Astrocyte of the spinal cord (primary cell): ENCODE data around the gene TP53.

ENCODE experiments used
- DNase-seq: peaks from one replicate; pipeline ENCODE4 v3.0.0; 2011; ENCODE audit warnings: low read depth, low spot score
- H3K4me3 ChIP-seq: 2 replicates; pipeline ENCODE4 v1.5.1; 2011; ENCODE audit warnings: low read depth, mild to moderate bottlenecking, low read length, moderate library complexity
- in situ Hi-C: cut with HindIII; loops from 2 replicates; pipeline ENCODE4 v1.10.0; 2017; ENCODE audit warnings: low sequenced_read_pairs
- TF ChIP-seq, protein P1 (sequence below): IDR thresholded peaks from 2 replicates; pipeline ENCODE4 v1.5.1; 2012; ENCODE audit warnings: low read depth, mild to moderate bottlenecking, low read length, inconsistent platforms

Gene TP53

DNA sequence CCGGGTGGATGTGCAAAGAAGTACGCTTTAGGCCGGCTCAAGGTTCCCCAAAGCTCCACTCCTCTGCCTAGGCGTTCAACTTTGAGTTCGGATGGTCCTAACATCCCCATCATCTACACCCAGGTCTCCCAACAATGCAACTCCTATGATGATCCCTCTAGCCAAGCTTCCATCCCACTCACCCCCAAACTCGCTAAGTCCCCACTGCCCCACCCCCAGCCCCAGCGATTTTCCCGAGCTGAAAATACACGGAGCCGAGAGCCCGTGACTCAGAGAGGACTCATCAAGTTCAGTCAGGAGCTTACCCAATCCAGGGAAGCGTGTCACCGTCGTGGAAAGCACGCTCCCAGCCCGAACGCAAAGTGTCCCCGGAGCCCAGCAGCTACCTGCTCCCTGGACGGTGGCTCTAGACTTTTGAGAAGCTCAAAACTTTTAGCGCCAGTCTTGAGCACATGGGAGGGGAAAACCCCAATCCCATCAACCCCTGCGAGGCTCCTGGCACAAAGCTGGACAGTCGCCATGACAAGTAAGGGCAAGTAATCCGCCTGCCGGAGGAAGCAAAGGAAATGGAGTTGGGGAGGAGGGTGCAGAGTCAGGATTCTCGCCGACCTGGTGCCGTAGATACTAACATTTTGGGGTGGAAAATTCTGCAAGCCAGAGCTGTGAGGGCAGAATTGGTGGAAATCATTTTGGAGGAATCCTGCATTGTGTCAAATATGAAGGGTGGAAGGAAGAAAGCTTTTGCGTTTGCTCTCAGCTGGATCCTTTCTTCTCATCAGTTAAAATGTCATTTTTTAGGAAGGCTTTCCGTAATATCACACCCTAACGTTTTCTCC, at the start of gene TP53:
TP53 (minus strand) TSS at position 419 of the 836 bp plus-strand sequence. CDS start 10,896 bp downstream, outside the sequence.
- TF ChIP-seq, protein P1, sequence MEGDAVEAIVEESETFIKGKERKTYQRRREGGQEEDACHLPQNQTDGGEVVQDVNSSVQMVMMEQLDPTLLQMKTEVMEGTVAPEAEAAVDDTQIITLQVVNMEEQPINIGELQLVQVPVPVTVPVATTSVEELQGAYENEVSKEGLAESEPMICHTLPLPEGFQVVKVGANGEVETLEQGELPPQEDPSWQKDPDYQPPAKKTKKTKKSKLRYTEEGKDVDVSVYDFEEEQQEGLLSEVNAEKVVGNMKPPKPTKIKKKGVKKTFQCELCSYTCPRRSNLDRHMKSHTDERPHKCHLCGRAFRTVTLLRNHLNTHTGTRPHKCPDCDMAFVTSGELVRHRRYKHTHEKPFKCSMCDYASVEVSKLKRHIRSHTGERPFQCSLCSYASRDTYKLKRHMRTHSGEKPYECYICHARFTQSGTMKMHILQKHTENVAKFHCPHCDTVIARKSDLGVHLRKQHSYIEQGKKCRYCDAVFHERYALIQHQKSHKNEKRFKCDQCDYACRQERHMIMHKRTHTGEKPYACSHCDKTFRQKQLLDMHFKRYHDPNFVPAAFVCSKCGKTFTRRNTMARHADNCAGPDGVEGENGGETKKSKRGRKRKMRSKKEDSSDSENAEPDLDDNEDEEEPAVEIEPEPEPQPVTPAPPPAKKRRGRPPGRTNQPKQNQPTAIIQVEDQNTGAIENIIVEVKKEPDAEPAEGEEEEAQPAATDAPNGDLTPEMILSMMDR: no peak
- peak within 1 kb of the TSS; percentile 82 for H3K4me3 ChIP-seq
- DNase-seq: peak; percentile 93
- in situ Hi-C loops: no loop called here

DNA sequence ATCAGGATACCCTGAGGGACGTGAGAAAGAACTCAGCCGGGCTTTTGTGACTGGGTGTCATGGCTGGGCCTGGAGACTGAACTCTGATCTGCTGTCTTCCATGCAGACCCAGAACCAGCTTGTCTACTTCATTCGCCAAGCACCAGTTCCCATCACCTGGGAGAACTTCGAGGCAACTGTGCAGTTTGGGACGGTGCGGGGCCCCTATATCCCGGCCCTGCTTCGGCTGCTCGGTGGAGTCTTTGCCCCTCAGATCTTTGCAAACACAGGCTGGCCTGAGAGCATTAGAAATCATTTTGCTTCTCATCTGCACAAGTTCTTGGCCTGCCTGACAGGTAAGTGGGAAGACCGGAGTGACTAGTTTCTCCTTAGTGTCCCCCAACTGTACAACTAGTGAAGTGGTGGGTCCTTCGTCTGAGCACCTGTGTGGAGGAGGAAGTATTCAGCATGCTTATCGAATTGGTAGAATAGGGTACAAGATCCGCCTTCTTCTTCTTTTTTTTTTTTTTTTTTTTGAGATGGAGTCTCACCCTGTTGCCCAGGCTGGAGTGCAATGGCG, 45.8 kb upstream of the TP53 start:
- no peak overlapping the region for H3K4me3 ChIP-seq
- TF ChIP-seq, protein P1: no peak
- in situ Hi-C loops: no loop called here
- DNase-seq: no peak

DNA sequence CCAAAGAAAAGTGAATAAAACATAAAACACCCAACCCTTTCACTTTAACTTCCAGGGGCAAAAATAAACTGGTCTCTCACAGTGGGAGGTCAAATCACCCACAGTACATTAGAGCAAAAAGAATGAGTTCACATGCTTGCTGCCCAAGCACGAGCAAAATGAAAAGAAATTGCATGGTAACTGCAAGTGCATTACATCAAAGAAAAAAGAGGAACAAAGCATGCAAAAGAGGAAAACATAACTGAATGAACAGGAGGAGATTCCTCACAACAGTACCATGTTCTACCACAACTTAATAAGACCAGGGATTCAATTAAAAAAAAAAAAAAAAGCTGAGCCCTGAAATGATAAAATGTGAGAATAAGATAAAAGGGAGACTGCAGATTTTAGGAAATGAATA, 42.5 kb upstream of the TP53 start:
- in situ Hi-C loops: no loop called here
- no peak overlapping the region for H3K4me3 ChIP-seq
- no peak for DNase-seq
- TF ChIP-seq, protein P1: no peak

DNA sequence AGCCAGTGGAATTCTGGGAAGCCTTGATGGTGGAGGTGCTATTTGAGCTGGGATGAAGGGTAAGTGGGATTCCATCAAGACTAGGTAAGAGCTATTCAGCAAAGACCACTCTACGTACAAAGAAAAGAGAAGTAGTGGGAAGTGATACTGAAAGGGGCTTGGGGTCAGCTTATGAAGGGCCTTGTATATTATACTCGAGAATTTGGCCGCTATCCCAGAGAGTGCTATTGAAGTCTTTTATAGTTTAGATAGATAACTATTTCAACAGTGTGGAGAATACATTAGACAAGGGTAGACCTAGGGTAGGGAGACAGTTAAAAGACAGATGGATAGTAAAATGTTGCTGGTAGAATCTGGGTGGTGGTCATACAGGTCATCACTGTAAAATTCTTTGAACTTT, 40.6 kb upstream of the TP53 start:
- TF ChIP-seq, protein P1: no peak
- no peak for DNase-seq
- in situ Hi-C loops: no loop called here
- H3K4me3 ChIP-seq: no peak overlapping the region

DNA sequence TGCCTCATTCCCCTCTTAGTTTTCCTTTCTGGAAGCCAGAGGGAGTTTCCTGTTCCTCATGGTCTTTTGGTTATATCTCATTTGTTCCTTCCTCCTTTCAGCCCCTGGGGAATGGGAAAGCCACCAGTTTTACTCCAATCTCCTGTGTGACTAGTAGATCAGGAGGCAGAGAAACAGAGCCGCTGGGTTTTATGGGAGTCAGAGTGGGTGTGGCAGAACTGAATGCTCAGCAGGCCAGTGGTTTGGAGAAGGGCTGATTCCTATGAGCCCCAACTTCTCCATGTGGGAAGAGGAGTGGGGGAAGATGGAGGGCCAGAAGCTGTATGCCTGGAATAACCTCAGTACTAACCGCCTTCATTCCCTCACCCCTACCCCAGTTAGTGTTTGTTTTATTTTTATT, 34.3 kb upstream of the TP53 start:
- no peak for DNase-seq
- TF ChIP-seq, protein P1: no peak
- in situ Hi-C loops: no loop called here
- no peak overlapping the region for H3K4me3 ChIP-seq

DNA sequence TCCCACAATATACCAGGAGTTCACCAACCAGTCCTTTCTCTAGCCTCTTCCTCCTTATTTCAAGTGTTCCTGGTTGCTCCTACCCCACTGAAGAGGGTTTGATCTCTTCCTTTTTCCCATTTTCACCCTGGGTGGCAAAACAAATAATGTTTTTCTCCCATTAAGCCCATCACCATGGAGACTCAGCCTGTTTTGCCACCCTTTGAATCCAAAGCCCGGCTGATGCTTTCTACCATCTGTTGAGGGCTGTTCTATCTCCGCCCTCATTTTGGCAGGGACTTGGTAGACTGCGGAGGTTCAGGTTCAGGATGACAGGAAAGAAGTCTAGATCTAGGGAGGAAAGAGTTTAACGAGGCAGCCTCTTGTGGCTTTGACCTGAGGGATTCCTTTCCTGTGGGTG, 32.8 kb upstream of the TP53 start:
- no peak for DNase-seq
- no peak overlapping the region for H3K4me3 ChIP-seq
- TF ChIP-seq, protein P1: no peak
- in situ Hi-C loops: no loop called here
